ENCODE data around the gene CHGA.

The CHGA gene, protein sequence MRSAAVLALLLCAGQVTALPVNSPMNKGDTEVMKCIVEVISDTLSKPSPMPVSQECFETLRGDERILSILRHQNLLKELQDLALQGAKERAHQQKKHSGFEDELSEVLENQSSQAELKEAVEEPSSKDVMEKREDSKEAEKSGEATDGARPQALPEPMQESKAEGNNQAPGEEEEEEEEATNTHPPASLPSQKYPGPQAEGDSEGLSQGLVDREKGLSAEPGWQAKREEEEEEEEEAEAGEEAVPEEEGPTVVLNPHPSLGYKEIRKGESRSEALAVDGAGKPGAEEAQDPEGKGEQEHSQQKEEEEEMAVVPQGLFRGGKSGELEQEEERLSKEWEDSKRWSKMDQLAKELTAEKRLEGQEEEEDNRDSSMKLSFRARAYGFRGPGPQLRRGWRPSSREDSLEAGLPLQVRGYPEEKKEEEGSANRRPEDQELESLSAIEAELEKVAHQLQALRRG

DNA sequence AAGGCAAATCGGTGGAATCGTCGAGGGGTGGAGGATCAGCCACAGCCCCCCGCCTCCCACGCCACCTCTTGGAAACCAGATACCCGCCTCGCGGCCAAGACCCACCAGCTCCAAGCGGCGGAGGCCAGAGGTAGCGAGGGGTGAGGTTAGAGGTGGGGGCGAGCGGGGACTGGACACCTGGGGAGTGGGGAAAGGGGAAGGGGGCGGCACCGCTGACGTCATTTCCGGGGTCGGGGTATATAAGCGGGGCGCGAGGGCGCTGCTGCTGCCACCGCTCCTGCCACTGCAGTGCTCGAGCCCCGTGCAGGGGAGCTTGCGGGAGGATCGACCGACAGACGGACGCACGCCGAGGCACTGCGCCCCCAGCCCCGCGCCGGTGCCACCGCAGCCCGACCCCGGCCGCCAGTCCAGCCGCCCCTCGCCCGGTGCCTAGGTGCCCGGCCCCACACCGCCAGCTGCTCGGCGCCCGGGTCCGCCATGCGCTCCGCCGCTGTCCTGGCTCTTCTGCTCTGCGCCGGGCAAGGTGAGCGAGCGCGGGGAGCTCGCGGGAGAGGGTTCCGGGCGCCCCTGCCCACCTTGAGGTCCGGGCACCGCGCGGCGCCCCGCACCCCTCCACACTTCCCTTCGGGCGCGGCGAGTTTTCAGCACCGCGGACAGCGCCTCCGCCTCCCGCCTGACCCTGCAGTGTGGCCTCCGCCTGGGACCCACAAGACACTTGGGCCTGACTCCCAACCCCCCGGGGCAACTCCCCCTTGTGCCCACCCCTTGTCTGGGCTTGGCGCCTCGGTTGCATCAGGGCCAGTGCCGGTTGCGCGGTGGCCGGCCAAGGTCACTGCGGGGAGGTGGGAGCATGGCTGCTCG lies at the start of gene CHGA:
TSS of gene CHGA (plus strand) at position 268 of the 861 bp plus-strand sequence. CDS start at position 478, 210 bp downstream.
- DNase-seq (ENCODE audit: low read depth in 2 of 2): peak; percentile 23 to 45

DNA sequence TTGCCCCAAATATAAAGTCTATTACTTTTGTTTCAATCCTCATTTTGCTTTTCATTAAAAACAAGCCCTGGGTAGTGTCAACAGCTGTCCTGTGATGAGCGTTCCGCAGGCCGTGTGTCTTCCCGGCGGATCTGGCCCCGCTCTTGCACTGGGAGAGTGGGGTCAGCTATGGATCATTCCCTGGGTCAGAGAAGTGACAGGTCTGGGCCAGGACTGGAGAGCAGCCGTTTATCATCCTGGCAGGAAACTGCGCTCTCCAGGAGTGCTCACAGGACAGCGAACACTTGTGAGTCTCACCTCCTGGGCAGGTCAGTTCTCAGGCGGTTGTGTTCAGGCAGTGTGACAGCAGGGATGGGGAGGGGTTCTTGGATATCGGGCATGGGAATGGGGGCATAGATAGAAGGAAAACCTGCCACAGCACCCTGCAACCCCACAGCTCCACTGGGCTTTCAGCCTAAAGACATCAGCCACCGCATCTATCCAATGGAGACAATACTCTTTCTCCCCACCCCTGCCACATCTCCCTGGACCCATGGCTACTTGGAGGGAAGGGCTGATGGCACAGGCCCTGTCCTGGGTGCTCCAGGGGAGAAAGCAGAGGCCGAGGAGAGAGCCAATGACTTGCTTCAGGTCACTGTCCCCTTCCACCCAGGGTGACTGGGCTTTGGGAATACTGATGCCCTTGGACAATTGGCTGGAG lies 47.8 kb upstream of the CHGA start:
- no peak for DNase-seq (ENCODE audit: low read depth in 2 of 2)

DNA sequence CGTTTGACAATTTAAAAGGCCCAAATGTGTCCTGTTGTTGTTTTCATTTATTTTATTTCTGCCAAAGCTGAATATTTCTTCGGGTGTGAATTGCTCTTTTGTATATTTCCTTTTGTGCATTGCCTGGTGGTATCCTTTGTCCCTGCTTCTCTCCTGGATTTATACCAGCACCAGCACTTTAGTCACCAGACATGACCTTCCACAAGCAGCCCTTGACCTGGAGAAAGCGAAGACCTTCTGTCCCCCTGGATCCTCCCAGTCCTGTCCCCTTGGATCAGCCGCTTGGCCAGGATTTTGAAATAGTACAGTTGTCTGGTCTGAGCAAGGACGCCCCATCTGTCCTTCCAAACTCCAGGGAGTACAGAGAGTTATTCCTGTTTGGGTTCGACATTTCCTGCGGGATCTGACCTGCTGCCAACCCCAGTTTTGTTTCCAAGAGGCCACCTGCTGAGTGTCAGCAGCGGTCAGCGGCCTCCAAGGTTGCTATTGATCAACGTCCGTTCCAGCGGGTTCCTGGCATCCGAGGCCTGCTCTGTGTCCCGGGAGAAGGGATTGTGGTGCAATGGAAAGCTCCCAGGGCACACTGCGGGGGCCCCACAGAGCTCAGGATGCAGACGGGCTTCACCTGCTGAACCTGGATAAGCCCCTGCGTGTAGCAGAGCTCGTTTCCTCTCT lies 45.1 kb upstream of the CHGA start:
- DNase-seq (ENCODE audit: low read depth in 2 of 2): no peak

DNA sequence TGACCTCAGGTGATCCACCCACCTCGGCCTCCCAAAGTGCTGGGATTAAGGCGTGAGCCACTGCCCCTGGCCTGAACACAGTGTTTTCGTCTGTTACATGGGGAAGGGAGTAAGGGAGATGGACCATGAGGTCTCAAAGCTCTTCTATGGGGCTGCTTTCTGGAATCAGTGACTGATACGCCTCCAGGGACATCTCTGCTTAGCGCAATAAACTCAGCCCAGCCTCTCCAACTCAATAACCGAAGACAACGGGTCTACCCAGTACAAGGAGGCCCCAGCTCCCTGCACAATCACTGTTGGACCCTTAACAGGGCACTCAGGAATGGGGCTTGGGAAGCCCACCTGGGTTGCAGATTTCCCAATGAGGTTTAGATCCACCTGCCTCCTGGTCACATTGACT lies 42.6 kb upstream of the CHGA start:
- no peak for DNase-seq (ENCODE audit: low read depth in 2 of 2)

DNA sequence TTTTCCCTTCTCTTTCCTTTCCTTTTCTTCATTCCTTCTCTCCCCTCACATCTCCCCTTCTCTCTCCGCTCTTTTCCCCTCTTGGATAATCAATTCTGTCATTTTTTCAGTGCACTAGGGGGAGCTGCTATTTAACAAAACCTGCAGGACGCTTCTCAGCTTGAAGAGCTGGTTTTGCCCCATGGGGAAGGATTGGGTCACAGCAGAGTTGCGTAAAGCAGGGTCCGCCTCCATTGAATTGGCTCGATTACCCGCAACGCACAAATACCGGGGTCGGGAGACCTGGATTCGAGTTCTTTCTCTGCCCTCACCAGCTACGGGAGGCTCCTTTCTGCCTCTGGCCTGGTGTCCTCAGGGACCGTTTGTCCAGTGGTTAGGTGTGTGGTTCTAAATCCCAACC lies 42.1 kb upstream of the CHGA start:
- DNase-seq (ENCODE audit: low read depth in 2 of 2): no peak

DNA sequence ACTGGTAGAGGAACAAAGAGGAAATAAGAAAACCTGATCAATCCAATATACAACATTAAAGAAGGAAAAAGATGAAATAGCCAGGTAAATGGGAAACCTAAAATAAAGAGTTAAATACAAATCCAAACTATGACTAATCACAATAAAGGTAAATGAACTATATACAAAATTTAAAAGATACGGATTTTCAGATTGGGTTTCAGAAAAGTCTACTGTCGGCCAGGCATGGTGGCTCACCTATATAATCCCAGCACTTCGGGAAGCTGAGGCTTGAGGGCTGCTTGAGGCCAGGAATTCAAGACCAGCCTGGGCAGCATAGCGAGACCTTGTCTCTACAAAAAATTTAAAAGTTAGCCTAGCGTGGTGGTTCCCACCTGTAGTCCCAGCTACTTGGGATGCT lies 39.9 kb upstream of the CHGA start:
- DNase-seq (ENCODE audit: low read depth in 2 of 2): no peak

DNA sequence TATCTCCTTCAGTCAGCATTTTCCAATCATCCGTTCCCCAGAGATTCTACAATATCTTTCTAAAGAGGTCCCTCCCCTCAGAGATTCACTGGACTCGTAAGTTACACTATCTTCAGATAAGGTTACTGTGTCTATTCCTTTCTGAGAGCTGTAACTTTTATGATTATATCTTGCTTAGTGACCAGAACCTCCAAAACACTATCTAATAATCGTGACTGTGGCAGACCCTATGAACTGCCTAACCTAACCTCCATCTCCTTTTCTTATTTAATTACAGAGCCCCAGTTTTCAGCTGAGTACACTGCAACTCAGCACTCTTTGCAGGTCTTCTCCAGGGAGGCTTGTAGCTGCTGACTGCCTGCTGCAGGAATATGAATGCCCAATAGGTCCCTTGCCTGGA lies 38.5 kb upstream of the CHGA start:
- no peak for DNase-seq (ENCODE audit: low read depth in 2 of 2)

DNA sequence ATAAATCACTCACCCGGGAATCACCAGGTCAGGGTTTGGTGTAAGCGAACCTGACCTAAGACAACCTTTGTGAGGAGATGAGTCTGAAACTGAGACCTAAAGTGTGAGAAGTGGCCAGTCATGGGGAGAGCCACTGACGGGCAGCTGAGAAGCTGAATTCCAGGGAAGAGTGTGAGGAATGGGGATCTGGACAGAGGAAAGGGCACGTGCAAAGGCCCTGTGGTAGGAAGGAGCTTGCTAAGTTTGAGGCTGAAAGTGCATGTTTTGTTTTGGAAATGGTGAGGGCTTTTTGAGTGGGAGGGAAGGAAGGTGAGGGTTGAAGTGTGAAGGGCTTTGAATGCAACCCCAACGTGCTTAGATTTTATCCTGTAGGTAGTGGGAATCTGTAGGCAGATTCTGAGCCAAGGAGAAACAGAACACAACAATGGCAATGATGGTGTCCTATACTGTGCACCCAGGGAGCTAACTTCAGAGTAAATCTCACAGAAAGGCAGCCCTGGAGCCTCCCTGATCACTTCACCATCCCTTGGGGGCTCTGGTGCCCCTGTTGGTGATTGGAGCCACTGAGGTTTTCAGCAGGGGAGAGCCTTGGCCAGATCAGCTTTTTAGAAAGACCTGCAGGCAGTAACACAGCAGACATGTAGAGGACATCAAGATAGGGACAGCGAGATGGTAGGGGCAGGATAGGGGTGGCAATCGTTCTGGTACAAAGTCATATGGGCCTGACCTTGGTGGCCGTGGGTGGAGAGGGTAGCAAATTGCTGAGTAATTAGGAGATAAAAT lies 37.5 kb upstream of the CHGA start:
- DNase-seq (ENCODE audit: low read depth in 2 of 2): no peak

DNA sequence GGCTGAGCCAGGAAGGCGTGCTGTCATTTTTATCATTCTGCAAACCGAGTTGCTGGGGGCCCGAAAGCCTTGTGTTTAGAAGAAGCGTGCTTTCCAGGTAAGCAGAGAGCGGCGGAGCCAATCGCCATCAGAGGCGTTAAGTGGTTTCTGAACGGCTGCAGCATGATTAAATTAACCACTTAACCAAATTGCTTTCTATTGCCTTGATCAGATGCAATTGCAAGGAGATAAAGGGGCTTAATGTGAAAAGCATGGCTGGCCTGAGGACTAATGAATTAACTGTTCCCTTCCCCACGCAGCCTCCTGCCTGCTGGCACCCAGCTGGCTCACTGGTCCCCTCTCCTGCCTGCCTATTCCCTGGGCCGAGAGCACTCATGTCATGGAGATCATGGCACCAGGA lies 36.6 kb upstream of the CHGA start:
- no peak for DNase-seq (ENCODE audit: low read depth in 2 of 2)

DNA sequence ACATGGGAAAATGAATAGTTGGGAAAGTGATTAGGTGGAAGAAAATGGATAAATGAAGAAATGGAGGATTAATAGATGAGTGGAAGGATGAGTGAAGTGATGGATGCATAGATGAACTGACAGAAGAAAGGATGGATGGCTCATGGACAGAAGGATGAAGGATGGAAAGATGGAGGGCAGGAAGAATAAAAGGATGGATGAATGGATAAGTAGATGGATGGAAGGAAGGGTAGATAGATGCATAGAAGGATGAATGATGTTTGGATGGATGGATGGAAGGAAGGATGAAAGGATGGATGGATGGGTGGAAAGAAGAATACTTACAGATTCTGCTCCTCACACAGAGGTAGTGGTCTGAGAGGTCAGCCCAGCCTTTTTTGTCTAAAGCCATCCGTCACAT lies 35.8 kb upstream of the CHGA start:
- DNase-seq (ENCODE audit: low read depth in 2 of 2): no peak

DNA sequence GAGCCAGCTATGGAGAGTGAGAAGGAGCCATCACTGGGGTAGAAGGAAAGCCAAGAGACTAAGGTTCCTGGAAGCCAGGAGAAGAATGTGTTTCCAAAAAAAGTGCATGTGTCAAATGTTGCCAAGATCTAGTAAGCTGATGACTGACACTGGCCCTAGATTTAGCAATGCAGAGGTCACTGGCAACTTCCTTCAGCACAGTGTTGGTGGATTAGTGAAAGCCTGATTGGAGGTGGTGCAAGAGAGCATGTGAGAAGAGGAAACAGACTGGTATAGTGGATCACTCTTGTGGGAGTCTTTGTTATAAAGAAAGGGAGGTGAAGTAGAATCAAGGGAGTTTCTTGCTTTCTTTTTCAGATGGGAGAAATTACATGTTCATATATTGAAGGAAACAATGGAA lies 34.1 kb upstream of the CHGA start:
- DNase-seq (ENCODE audit: low read depth in 2 of 2): no peak

DNA sequence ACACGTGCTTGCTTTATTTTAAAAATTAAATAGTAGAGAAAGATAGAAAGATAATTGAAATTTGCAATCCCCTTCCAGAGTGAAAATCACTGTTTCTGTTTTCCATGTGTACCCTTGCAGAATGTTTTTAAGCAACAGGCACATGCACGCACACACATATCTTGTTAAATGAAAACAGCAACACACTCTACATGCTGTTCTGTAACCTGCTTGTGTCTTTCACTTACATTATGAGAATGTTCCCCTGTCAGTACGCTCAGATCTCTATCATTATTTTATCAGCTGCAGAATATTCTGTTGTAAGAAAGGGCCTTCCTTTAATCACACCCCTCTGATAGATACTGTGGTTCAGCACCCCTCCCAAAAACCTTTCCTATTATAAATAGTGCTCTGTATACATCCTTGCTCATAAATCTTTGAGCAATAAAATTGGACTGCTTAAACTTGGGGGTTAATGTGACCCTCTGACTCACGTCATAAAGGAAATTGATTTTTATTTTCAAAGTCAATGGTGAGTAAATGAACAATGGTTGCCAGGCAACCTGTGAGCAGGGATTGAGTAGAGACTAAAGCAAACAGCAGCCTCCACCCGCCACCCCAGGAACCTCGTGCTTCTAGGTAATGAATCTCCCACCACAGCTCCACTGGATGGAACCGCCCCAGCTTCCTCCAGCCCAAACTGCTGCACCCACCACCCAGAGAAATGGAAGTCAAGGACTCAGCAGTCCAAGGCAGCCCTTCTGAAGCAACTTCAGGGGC lies 31.9 kb upstream of the CHGA start:
- no peak for DNase-seq (ENCODE audit: low read depth in 2 of 2)

DNA sequence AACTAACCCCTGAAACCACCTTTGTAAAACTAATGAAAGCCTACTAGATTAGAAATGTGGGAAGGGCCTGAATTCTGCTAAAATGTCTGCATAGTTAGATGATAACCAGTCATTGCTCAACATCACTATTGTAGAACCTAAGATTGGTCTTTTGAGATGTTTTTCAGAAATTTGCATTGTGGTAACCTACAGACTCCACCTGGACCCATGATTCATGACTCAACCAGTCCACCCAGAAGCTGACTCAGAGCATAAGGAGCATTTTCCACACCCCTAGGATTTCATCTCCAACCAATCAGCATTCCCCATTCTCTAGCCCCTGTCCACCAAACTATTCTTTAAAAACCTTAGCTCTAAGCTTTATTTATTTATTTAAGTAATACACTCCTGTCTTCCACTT lies 30.4 kb upstream of the CHGA start:
- no peak for DNase-seq (ENCODE audit: low read depth in 2 of 2)

DNA sequence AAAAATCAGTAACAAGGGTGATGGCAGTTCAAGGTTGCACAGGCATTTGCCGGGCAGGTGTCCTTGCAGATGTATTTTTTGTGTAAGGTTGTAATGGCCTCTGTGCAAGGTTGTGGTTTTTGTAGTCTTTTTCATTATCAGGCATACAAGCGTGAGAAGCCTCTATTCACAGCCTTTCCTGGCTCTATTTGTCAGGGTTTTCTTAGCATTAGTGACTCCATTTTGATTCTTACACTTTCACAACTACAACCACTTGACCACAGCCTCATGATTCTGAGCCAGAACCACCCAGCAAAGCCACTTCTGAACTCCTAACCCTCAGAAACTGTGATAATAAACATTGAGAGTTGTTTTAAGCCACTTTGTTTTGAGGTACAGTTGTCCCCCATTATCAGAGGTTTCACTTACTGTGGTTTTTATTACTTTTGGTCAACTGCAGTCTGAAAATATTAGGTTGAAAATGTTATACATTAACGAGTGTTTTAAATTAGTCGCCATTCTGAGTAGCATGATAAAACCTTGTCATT lies 27.5 kb upstream of the CHGA start:
- no peak for DNase-seq (ENCODE audit: low read depth in 2 of 2)

DNA sequence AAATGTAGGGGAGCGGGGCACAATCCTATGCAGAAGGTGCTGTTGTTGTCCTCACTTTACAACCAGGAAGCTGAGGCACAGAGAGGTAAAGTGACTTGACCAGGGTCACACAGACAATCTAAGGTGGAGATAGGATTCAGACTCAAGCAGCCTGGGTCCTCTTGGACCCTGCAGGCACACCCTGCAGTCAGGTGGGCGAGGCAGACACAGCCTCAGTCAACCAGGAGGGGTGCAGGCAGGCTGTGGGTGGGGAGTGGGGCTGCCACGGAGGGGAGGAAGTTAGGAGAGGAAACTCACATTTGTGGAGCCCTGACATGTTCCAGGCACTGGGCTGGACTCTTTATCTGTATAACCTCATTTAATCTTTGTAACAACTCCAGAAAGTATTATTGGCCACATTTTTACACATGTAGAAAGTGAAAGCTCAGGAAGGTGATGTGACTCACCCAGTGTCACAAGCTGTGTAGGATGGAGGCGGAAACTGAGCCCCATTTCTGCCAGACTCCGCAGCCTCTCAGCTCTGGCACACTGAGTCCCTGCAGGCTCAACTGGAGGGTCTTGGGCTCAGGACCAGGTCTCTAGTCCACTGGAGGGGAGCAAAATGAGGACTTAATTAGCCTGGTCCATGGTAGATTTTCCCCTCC lies 24.9 kb upstream of the CHGA start:
- peak; percentile 33 to 43 for DNase-seq (ENCODE audit: low read depth in 2 of 2)

DNA sequence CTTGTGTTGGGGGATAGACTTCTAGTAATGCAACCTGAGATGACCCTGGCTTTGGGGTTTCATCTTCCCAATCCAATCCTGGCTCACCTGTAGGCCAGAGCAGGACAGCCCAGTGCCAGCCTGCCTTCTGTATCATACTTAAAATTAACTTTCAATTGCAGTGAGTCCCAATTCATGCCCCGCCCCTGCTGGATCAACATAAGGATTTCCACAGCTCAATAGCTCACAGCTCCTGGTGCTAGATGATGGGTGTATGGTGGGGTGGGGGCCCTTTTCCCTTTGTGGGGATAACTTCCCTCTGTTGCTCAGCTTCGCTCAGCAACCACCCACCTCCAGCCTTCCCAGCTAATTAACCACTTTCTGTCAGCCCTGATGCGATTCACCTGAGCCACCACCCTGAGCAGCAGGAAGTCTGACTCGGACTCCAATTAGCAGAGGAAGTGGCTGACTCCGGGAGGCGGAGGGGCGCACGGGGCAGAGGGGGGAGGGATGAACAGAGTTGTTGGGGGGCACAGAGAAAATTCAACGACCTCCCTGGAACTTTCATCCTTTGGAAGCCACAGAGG lies 24.3 kb upstream of the CHGA start:
- no peak for DNase-seq (ENCODE audit: low read depth in 2 of 2)

DNA sequence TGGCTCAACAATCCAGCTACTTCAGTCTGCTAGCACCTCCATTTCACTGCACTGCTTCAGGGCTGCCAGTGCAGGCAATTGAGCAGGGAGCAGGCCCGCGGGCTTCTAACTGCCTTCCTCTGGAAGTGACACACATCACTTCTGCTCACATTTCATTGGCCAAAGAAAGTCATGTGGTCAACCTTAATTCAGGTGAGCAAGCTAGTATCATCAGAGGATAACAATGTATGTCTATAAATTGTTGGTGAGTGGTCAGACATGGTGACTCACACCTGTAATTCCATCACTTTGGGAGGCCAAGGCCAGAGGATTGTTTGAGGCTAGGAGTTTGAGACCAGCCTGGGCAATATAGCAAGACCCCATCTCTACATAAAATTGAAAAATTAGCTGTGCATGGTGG lies 22.3 kb upstream of the CHGA start:
- DNase-seq (ENCODE audit: low read depth in 2 of 2): no peak

DNA sequence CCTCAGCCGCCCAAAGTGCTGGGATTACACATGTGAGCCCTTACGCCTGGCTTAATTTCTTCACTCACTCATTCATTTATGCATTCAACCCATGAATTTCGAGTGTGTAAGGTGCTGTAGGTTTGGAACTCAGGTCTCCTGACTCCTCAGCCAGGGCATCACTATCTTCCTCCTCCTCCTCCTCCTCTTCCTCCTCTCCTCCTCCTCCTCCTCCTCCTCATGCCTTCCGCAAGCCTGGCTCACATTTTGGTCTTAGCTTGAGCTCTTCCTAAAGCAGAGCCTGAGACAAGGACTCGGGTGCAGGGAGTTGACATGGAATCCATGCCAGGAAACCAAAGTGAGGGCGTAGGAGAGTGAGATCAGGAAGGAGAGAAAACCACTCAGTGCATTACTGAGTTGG lies 20.8 kb upstream of the CHGA start:
- DNase-seq (ENCODE audit: low read depth in 2 of 2): no peak

DNA sequence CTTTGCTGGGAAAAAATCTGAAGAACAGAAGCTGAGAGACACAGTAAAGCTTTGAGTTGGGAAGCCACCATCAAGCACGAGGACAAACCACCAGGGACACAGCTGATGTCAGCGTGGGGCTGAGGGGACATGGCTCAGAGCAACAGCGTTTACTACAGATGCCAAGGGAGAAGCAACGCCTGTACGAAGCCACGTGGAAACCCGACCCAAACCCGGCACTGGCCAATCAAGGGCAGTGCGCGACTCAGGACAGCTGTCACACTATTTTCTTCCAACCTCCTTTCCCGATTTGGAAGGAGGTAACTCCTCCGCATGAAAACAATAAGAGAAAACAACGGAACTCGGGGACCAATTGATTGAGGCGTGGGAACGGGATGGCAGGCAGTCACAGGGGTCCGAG lies 20.2 kb upstream of the CHGA start:
- DNase-seq (ENCODE audit: low read depth in 2 of 2): no peak

Data from stimulated activated CD4-positive, alpha-beta T cell treated with anti-CD3 and anti-CD28 coated beads, Interleukin-4, amount 100 ng/mL, for 48 hours (primary cell).